OCI-LY7 (cell line): Measurements from ENCODE around the gene KIF12. TPM values are rescaled to one million over a fixed set of nuclear protein-coding genes. Genes with fewer than 3 reads are reported as not detected.

Experiments
- BruUV-seq: library from RNA; stranded (reverse); fragments of 400-500 nt; replicated peaks from 2 replicates; lab custom pipeline; 2021; lab: Mats Ljungman, UMichigan
- CTCF ChIA-PET: fragments of 300-600 bp; sonication (Branson Sonifier 250); formaldehyde crosslinking; loops from one replicate; lab custom pipeline; 2022; ENCODE audit warnings: antibody characterized with exemption; ENCODE audit not compliant: unreplicated experiment; lab: Charles Lee
- POLR2A ChIA-PET: fragments of 300-600 bp; sonication (Branson Sonifier 250); formaldehyde crosslinking; loops from one replicate; lab custom pipeline; 2022; ENCODE audit warnings: antibody characterized with exemption; lab: Charles Lee
- DNase-seq: peaks from one replicate; pipeline ENCODE4 v3.0.0-alpha.2; 2015; ENCODE audit warnings: low spot score
- H2AFZ ChIP-seq: fragments of 200-600 bp; sonication (generic), shearing (Covaris generic); 2 replicates; pipeline ENCODE4 v1.6.1; 2014; ENCODE audit warnings: mild to moderate bottlenecking, antibody characterized with exemption, low read length, moderate library complexity
- H3K27ac ChIP-seq: fragments of 200-600 bp; sonication (generic); 2 replicates; pipeline ENCODE4 v1.5.1; 2014; ENCODE audit warnings: mixed run types, low read depth, mild to moderate bottlenecking, moderate library complexity, low read length, inconsistent platforms; ENCODE audit not compliant: poor library complexity, severe bottlenecking
- H3K36me3 ChIP-seq: fragments of 200-600 bp; sonication (generic); 2 replicates; pipeline ENCODE4 v1.6.1; 2014; ENCODE audit warnings: mild to moderate bottlenecking, antibody characterized with exemption, low read length, moderate library complexity, mixed read lengths; ENCODE audit not compliant: insufficient read depth
- H3K4me1 ChIP-seq: fragments of 200-600 bp; sonication (generic); 2 replicates; pipeline ENCODE4 v1.5.1; 2014; ENCODE audit warnings: mild to moderate bottlenecking, low read length; ENCODE audit not compliant: insufficient read depth, poor library complexity, severe bottlenecking
- H3K4me2 ChIP-seq: fragments of 200-600 bp; sonication (generic); 2 replicates; pipeline ENCODE4 v1.6.1; 2014; ENCODE audit warnings: mild to moderate bottlenecking, low read length
- H3K4me3 ChIP-seq: fragments of 200-600 bp; sonication (generic); 2 replicates; pipeline ENCODE4 v1.5.1; 2014; ENCODE audit warnings: mild to moderate bottlenecking, low read depth, low read length; ENCODE audit not compliant: poor library complexity, severe bottlenecking
- H3K79me2 ChIP-seq: fragments of 200-600 bp; sonication (generic); 2 replicates; pipeline ENCODE4 v1.6.1; 2016; ENCODE audit warnings: low read depth, mild to moderate bottlenecking, low read length, moderate library complexity, mixed read lengths; ENCODE audit not compliant: insufficient read depth
- H3K9me2 ChIP-seq: fragments of 200-600 bp; sonication (generic); 2 replicates; pipeline ENCODE4 v1.6.1; 2016; ENCODE audit warnings: mild to moderate bottlenecking, low read length, mixed read lengths; ENCODE audit not compliant: insufficient read depth
- H3K9me3 ChIP-seq: fragments of 200-600 bp; sonication (generic); 2 replicates; pipeline ENCODE4 v1.6.1; 2014; ENCODE audit warnings: mild to moderate bottlenecking, mixed run types, low read length, mixed read lengths
- H4K20me1 ChIP-seq: fragments of 200-600 bp; sonication (generic); 2 replicates; pipeline ENCODE4 v1.6.1; 2014; ENCODE audit warnings: mild to moderate bottlenecking, antibody characterized with exemption, low read length, moderate library complexity, mixed read lengths; ENCODE audit not compliant: insufficient read depth
- EZH2phosphoT487 ChIP-seq: fragments of 200-600 bp; sonication (generic); IDR thresholded peaks from 2 replicates; pipeline ENCODE4 v1.6.1; 2018; ENCODE audit warnings: low read depth, borderline replicate concordance, mild to moderate bottlenecking, mixed run types, antibody characterized with exemption, low read length, moderate library complexity, mixed read lengths
- intact Hi-C: fragments of 100-400 bp; cut with micrococcal nuclease; formaldehyde crosslinking; loops from one replicate; pipeline ENCODE4 v1.10.0; 2022; ENCODE audit not compliant: unreplicated experiment
- total RNA-seq, 2 experiments: library from RNA; depleted of rRNA in 1 of 2; stranded (reverse); fragments of >200 nt in 1 of 2; shearing (Covaris generic) in 1 of 2; gene quantifications; 2 replicates each; pipeline ENCODE4 v1.2.3, GENCODE V29; 2014 to 2022
- TF ChIP-seq, protein P1 (sequence below): fragments of 200-600 bp; sonication (generic); conservative IDR thresholded peaks from 2 replicates; pipeline ENCODE4 v1.5.1; 2014; ENCODE audit warnings: mild to moderate bottlenecking, antibody characterized with exemption, low read length, moderate library complexity, mixed read lengths

KIF12 gene
- total RNA-seq, 2 experiments from 2014 or later, result not detected

DNA sequence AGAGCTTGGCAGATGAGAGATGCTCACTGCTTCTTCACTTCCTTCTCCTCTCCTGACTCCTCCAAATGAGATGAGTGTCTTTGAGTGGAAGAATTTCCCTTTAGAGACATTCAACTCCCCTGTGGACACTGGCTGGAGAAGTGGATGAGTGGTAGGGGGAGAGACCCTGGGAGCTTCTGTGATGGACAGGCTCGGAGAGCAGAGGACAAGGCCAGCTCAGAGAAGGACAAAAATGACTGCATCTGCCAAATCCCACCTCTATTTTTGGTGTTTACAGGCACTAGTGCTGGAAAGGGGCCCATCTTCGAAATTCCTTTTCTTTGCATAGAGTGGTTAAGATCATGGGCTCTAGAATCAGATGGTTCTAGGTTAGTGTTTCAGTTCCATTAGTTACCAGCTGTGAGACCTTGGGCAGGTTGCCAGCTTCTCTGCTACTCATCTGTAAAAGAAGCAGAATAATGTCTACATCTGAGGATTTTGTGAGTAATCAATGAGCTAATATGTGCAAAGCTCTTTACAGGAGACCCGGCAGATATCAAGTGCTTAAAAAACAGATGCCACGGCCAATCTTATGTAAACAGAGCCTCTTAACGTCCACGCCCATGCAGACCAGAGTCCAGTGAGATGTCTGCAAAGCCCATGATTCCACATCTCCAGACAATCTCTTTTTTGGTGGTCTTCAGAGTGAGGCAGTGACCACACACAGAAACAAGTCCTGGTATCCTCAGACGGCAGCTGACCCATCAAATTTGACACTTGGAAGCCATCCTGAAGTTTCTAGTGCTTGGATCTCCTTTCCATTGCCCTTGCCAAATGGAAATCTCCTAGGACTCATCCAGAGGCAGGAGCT is 42.7 kb upstream of the KIF12 start:
- ChIA-PET POLR2A (interaction anchor here (1.1 to 1.2 kb wide), 2 partner anchors 11 to 19 kb away, joined by 3 read pairs; no protein-coding TSS in a partner anchor), CTCF (no interaction called here)
- H3K4me1 ChIP-seq, result no peaks in the 10 kb centered on the region
- H3K79me2 ChIP-seq, result no peaks in the 10 kb centered on the region
- intact Hi-C loops, result no loop called here
- DNase-seq, result no peak
- H3K9me3 ChIP-seq, result no peaks in the 10 kb centered on the region
- H3K4me2 ChIP-seq, result no peak overlapping the region
- H2AFZ ChIP-seq, result no peak overlapping the region
- no peak overlapping the region for H3K4me3 ChIP-seq
- no peak overlapping the region for H3K27ac ChIP-seq
- H3K9me2 ChIP-seq, result no peaks in the 10 kb centered on the region
- TF ChIP-seq EZH2phosphoT487, result no peak
- TF ChIP-seq, protein P1, sequence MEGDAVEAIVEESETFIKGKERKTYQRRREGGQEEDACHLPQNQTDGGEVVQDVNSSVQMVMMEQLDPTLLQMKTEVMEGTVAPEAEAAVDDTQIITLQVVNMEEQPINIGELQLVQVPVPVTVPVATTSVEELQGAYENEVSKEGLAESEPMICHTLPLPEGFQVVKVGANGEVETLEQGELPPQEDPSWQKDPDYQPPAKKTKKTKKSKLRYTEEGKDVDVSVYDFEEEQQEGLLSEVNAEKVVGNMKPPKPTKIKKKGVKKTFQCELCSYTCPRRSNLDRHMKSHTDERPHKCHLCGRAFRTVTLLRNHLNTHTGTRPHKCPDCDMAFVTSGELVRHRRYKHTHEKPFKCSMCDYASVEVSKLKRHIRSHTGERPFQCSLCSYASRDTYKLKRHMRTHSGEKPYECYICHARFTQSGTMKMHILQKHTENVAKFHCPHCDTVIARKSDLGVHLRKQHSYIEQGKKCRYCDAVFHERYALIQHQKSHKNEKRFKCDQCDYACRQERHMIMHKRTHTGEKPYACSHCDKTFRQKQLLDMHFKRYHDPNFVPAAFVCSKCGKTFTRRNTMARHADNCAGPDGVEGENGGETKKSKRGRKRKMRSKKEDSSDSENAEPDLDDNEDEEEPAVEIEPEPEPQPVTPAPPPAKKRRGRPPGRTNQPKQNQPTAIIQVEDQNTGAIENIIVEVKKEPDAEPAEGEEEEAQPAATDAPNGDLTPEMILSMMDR, result no peak
- BruUV-seq, result no TSS peak
- H3K36me3 ChIP-seq, result no peaks in the 10 kb centered on the region
- H4K20me1 ChIP-seq, result no peaks in the 10 kb centered on the region

DNA sequence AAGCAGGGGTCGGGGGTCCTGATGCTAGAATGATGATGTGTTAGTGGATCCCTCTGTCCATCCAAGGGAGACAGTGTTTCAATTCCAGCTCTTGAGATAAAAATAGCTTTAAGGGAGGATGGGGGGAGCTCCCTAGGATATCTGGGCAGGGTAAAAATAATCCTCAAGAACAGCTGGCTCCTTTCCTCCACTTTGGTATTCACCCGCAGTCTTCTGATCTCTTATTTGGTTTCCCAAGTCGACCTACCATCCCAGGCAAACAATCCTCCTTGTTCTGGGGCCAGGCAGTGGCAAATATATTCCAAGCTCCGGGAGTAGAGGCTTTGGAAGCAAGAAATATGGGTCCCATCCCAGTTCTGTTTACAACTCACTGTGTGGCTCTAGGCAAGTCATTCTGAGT is 41.8 kb upstream of the KIF12 start:
- Histone ChIP-seq H2AFZ (no peak overlapping the region), H3K9me3 (no peaks in the 10 kb centered on the region), H3K4me3 (no peak overlapping the region), H3K27ac (no peak overlapping the region), H3K36me3 (no peaks in the 10 kb centered on the region), H3K9me2 (no peaks in the 10 kb centered on the region), H3K4me2 (no peak overlapping the region), H3K4me1 (no peaks in the 10 kb centered on the region), H3K79me2 (no peaks in the 10 kb centered on the region), H4K20me1 (no peaks in the 10 kb centered on the region)
- no peak for DNase-seq
- TF ChIP-seq, protein P1, result no peak
- TF ChIP-seq EZH2phosphoT487, result no peak
- ChIA-PET POLR2A (interaction anchor here (1.1 kb wide), 2 partner anchors 12 to 20 kb away, joined by 3 to 5 read pairs; no protein-coding TSS in a partner anchor), CTCF (no interaction called here)
- BruUV-seq, result no TSS peak
- intact Hi-C loops, result no loop called here

DNA sequence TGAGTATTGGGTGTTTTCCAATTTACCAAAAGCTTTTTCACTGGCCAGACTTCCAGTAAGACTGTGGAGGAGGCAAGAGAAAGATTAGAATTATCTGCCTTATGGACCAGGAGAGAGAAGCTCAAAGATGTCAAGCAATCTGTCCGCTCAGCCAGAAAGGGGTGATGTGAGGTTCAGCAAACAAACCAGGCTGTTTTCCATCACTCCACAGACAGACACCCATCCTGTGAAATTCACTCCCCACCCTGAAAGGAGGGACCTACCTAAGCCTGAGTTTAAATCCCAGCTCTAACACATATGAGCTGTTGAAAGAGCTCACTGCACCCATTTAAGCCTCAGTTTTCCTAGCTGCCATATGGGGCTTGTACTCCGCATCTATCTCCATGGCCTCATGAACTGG is 41.3 kb upstream of the KIF12 start:
- H3K79me2 ChIP-seq, result no peaks in the 10 kb centered on the region
- ChIA-PET POLR2A (interaction anchor here (1.1 kb wide), 1 partner anchor 11 kb away, joined by 5 read pairs; no protein-coding TSS in a partner anchor), CTCF (no interaction called here)
- H3K4me1 ChIP-seq, result no peaks in the 10 kb centered on the region
- H3K9me3 ChIP-seq, result no peaks in the 10 kb centered on the region
- intact Hi-C loops, result no loop called here
- H3K9me2 ChIP-seq, result no peaks in the 10 kb centered on the region
- DNase-seq, result no peak
- H3K4me3 ChIP-seq, result no peak overlapping the region
- H3K36me3 ChIP-seq, result no peaks in the 10 kb centered on the region
- no peak overlapping the region for H3K27ac ChIP-seq
- H4K20me1 ChIP-seq, result no peaks in the 10 kb centered on the region
- no TSS peak for BruUV-seq
- no peak overlapping the region for H2AFZ ChIP-seq
- TF ChIP-seq, protein P1, result no peak
- no peak overlapping the region for H3K4me2 ChIP-seq
